NCI-H526 (cell line): Measurements from ENCODE around the gene NLK.
"Not testable (repeated sequence)": the region's sequence is repeated elsewhere in the genome, so short reads cannot be mapped to it uniquely, and the experiment has no call there.

ENCODE experiments used
- DNase-seq, 2 experiments: peaks; one replicate each; lab custom pipeline; 2025; lab: John Stamatoyannopoulos, UW

Gene NLK

GRCh38 chr17:28155405-28155804 lies 112.9 kb downstream of the NLK start:
- DNase-seq: not testable (repeated sequence)

- DNase-seq: no peak
Measured at GRCh38 chr17:28159004-28159403, 116.5 kb downstream of the NLK start.

- no peak for DNase-seq
Measured at GRCh38 chr17:28159924-28160323, 117.4 kb downstream of the NLK start.

GRCh38 chr17:28160610-28161009 lies 118.1 kb downstream of the NLK start:
- DNase-seq: no peak

GRCh38 chr17:28161311-28161710 lies 118.8 kb downstream of the NLK start:
- DNase-seq: no peak

GRCh38 chr17:28166478-28166877 lies 124.0 kb downstream of the NLK start:
- DNase-seq: no peak

- DNase-seq: no peak
Measured at GRCh38 chr17:28169621-28170349, 127.3 kb downstream of the NLK start.

GRCh38 chr17:28170771-28171170 lies 128.3 kb downstream of the NLK start:
- no peak for DNase-seq

GRCh38 chr17:28173031-28173561 lies 130.6 kb downstream of the NLK start:
- DNase-seq: no peak

- no peak for DNase-seq
Measured at GRCh38 chr17:28173801-28174200, 131.3 kb downstream of the NLK start.

- no peak for DNase-seq
Measured at GRCh38 chr17:28174352-28175046, 132.0 kb downstream of the NLK start.

- DNase-seq: no peak
Measured at GRCh38 chr17:28177351-28177750, 134.9 kb downstream of the NLK start.

- DNase-seq: no peak
Measured at GRCh38 chr17:28178800-28179199, 136.3 kb downstream of the NLK start.

GRCh38 chr17:28180449-28180848 lies 138.0 kb downstream of the NLK start:
- no peak for DNase-seq

GRCh38 chr17:28181568-28181967 lies 139.1 kb downstream of the NLK start:
- no peak for DNase-seq

- DNase-seq: no peak
Measured at GRCh38 chr17:28182559-28182958, 140.1 kb downstream of the NLK start.

GRCh38 chr17:28185658-28186057 lies 143.2 kb downstream of the NLK start:
- no peak for DNase-seq

GRCh38 chr17:28186472-28186871 lies 144.0 kb downstream of the NLK start:
- DNase-seq: not testable (repeated sequence)

GRCh38 chr17:28187931-28188330 lies 145.5 kb downstream of the NLK start:
- no peak for DNase-seq

- DNase-seq: peak in 1 of 2 experiments; percentile 28
Measured at GRCh38 chr17:28188841-28189263, 146.4 kb downstream of the NLK start.

GRCh38 chr17:28189667-28190066 lies 147.2 kb downstream of the NLK start:
- DNase-seq: no peak

GRCh38 chr17:28191018-28191417 lies 148.5 kb downstream of the NLK start:
- DNase-seq: no peak

- no peak for DNase-seq
Measured at GRCh38 chr17:28193241-28193640, 150.8 kb downstream of the NLK start.
